Gastrocnemius medialis (tissue), 4 donors: ENCODE data around the gene CREBBP. TPM values are rescaled to one million over a fixed set of nuclear protein-coding genes. Genes with fewer than 3 reads are reported as not detected.
"Not testable (repeated sequence)": the region's sequence is repeated elsewhere in the genome, so short reads cannot be mapped to it uniquely, and the experiment has no call there.

Experiments used
- ATAC-seq, 2 donors: fragments of 150-250 bp; one replicate each; pipeline ENCODE4 v1.9.1; 2016
- DNase-seq, 2 donors: peaks; one replicate each; pipeline ENCODE4 v3.0.0-alpha.2; 2019
- H3K27ac ChIP-seq, 4 donors: fragments of 200-600 bp; sonication (generic); 1 replicate in 1 of 4; 2 replicates in 3 of 4; pipeline ENCODE4 v1.5.1; 2016 to 2018; ENCODE audit warnings: mild to moderate bottlenecking in 2 of 4, moderate library complexity in 1 of 4
- H3K27me3 ChIP-seq, 3 donors: fragments of 200-600 bp; sonication (generic) in 2 of 3; 1 replicate in 1 of 3; 2 replicates in 2 of 3; pipeline versions ENCODE4 v1.5.1 to v1.6.0; 2016 to 2019; ENCODE audit warnings: mild to moderate bottlenecking in 1 of 3, moderate library complexity in 1 of 3
- H3K36me3 ChIP-seq, 2 donors: fragments of 200-600 bp; sonication (generic) in 1 of 2; one replicate each; pipeline ENCODE4 v1.5.1; 2017 to 2018
- H3K4me1 ChIP-seq, 2 donors: fragments of 200-600 bp; sonication (generic) in 1 of 2; one replicate each; pipeline ENCODE4 v1.5.1; 2016 to 2017; ENCODE audit warnings: mild to moderate bottlenecking in 2 of 2
- H3K4me3 ChIP-seq, 4 donors: fragments of 200-600 bp; sonication (generic) in 3 of 4; 1 replicate in 1 of 4; 2 replicates in 3 of 4; pipeline ENCODE4 v1.5.1; 2016 to 2019; ENCODE audit warnings: mild to moderate bottlenecking in 2 of 4
- H3K9me3 ChIP-seq, 3 donors: fragments of 200-600 bp; sonication (generic) in 2 of 3; 1 replicate in 1 of 3; 2 replicates in 2 of 3; pipeline ENCODE4 v1.5.1; 2016 to 2019
- POLR2A ChIP-seq, 2 donors: fragments of 450-650 bp; IDR thresholded peaks; one replicate each; pipeline ENCODE4 v1.6.1; 2017; ENCODE audit warnings: antibody characterized with exemption in 2 of 2, mild to moderate bottlenecking in 2 of 2, moderate library complexity in 2 of 2
- in situ Hi-C, 4 donors: fragments of 200-750 bp; cut with MboI; loops; one replicate each; pipeline versions ENCODE4 v1.15.0 to v1.8.0; 2017; ENCODE audit warnings: low sequenced_read_pairs in 4 of 4
- intact Hi-C: fragments of 100-400 bp; cut with DNase I; formaldehyde crosslinking; loops from one replicate; pipeline ENCODE4 v1.15.1; 2023; ENCODE audit warnings: low total_unique reads
- total RNA-seq, 4 donors: library from RNA; depleted of rRNA; stranded (reverse); fragments of >200 nt; gene quantifications; one replicate each; pipeline versions ENCODE4 v1.1.0 to v1.2.3, GENCODE V29; 2016
- TF ChIP-seq, protein P1 (sequence below), 5 experiments: fragments of 450-650 bp in 3 of 5; fragments of 200-600 bp in 2 of 5; sonication (generic) in 2 of 5; IDR thresholded peaks in 4 of 5; conservative IDR thresholded peaks in 1 of 5; 1 replicate in 4 of 5; 2 replicates in 1 of 5; pipeline ENCODE4 v1.5.1; 2016 to 2019; ENCODE audit warnings: antibody characterized with exemption in 5 of 5, mild to moderate bottlenecking in 3 of 5, moderate library complexity in 3 of 5

Gene CREBBP
- total RNA-seq, 4 donors from 2014 or later = 39.8 to 61.3 (median 53.5) TPM

DNA sequence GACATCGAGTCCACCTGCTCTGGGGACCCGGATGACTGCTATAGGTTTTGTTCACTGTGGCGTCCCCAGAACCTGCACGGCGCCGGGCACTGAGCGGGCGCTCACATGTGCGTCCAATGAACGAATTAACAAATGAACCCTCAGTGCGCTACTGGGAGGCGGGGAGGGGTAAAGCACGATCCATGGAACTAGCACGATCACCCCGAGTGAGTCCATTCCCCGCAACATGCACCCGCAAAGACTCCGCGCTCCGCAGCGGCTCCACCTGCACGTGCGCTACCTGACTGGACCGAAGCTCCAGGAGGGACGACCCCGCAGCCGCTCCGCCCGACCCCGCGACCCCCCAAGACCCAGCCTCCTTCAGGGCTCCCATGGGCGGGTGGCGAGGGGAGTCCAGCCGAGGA lies 163.7 kb downstream of the CREBBP start:
- TF ChIP-seq POLR2A (IDR thresholded peaks at IDR 0.05) = no peak
- TF ChIP-seq, protein P1, sequence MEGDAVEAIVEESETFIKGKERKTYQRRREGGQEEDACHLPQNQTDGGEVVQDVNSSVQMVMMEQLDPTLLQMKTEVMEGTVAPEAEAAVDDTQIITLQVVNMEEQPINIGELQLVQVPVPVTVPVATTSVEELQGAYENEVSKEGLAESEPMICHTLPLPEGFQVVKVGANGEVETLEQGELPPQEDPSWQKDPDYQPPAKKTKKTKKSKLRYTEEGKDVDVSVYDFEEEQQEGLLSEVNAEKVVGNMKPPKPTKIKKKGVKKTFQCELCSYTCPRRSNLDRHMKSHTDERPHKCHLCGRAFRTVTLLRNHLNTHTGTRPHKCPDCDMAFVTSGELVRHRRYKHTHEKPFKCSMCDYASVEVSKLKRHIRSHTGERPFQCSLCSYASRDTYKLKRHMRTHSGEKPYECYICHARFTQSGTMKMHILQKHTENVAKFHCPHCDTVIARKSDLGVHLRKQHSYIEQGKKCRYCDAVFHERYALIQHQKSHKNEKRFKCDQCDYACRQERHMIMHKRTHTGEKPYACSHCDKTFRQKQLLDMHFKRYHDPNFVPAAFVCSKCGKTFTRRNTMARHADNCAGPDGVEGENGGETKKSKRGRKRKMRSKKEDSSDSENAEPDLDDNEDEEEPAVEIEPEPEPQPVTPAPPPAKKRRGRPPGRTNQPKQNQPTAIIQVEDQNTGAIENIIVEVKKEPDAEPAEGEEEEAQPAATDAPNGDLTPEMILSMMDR (IDR thresholded peaks at IDR 0.05 in 4 of 5, conservative IDR thresholded peaks at IDR 0.05 in 1 of 5) = no peak
- Histone ChIP-seq H3K4me3 (peak overlapping the region; percentile 69 to 99 (median 78)), H3K9me3 (no peaks in the 10 kb centered on the region), H3K27ac (peak overlapping the region; percentile 88 to 96 (median 93)), H3K27me3 (no peaks in the 10 kb centered on the region), H3K4me1 (peaks cover 12 to 17% of the 10 kb centered on the region in 2 donors), H3K36me3 (no peaks in the 10 kb centered on the region)
- in situ Hi-C loops = no loop called here
- DNase-seq (no peak), ATAC-seq (peak; percentile 31 to 35)
- intact Hi-C loops = loop anchor here (1.0 to 10.0 kb wide), 4 partner anchors 26 to 538 kb away; partner anchors contain the start of gene CREBBP

DNA sequence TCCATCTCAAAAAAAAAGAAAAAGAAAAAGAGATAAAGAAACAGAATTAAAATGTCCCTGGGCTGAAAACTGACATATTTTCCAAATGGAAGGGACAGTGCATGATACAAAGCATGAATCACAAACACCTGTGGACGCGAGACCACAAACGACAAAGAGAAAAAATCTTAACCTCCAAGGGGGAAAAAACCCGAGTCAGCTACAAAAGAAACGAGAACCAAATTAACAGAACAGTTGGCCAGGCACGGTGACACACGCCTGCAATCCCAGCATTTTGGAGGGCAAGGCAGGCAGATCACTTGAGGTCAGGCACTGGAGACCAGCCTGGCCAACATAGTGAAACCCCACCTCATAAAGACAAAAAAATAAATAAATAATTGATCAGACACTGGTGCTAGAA lies 165.1 kb downstream of the CREBBP start:
- H3K9me3 ChIP-seq = no peaks in the 10 kb centered on the region
- no peaks in the 10 kb centered on the region for H3K27me3 ChIP-seq
- peaks cover 12 to 17% of the 10 kb centered on the region in 2 donors for H3K4me1 ChIP-seq
- in situ Hi-C loops = no loop called here
- no peak for TF ChIP-seq POLR2A (IDR thresholded peaks at IDR 0.05)
- TF ChIP-seq, protein P1 (IDR thresholded peaks at IDR 0.05 in 4 of 5, conservative IDR thresholded peaks at IDR 0.05 in 1 of 5) = no peak
- ATAC-seq (no peak), DNase-seq (no peak)
- no peak overlapping the region for H3K4me3 ChIP-seq
- H3K36me3 ChIP-seq = no peaks in the 10 kb centered on the region
- intact Hi-C loops = loop anchor here (10.0 kb wide), 1 partner anchor 539 kb away; no protein-coding TSS in a partner anchor
- no peak overlapping the region for H3K27ac ChIP-seq

DNA sequence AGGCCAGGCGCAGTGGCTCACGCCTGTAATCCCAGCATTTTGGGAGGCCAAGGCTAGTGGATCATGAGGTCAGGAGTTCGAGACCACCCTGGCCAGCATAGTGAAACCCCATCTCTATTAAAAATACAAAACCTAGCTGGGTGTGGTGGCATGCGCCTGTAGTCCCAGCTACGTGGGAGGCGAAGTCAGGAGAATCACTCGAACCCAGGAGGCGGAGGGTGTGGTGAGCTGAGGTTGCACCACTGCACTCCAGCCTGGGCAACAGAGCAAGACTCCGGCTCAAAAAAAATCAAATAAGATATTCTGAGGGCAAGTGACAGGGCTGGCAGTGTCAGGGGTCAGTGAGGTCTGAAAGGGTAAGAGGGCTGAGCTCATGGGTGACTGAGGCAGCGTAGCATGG lies 166.1 kb downstream of the CREBBP start:
- H3K36me3 ChIP-seq, DNase-seq, H3K27me3 ChIP-seq, H3K4me3 ChIP-seq, H3K9me3 ChIP-seq, ATAC-seq, in situ Hi-C loops: not testable (repeated sequence)
- peak overlapping the region in 1 of 4 donors; percentile 33 for H3K27ac ChIP-seq
- intact Hi-C loops = loop anchor here (10.0 kb wide), 1 partner anchor 540 kb away; no protein-coding TSS in a partner anchor
- H3K4me1 ChIP-seq = peaks cover 12 to 17% of the 10 kb centered on the region in 2 donors

DNA sequence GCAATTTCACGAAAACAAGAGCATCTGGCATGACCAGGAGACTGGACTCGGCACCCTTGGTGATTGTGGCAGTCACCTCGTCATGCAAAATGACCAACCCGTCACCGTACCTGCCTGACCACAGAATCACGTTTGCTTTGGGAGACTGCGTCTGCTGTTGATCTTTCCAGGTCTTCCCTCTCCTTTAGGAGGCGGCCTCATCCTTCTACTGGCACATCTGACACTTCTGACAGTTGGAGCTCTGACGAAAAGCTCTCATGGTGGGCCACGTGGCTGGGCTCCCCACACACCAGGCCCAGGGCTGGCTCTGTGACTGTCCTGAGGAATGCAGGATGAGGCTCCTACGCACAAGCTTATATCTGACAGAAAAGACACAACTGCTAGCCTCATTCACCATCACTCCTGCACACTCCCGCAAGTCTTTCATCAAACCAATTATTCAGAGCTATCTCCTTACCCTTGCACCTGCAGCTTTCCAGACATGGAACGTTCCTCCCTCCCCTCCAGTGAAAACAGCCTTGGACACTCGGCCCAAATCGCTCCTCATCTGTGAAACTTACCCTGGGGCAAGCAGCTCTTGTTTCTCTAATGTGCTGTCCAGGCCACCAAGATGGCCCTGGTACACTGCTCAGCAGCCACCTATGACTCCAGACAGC lies 166.8 kb downstream of the CREBBP start:
- TF ChIP-seq POLR2A (IDR thresholded peaks at IDR 0.05) = no peak
- TF ChIP-seq, protein P1 (IDR thresholded peaks at IDR 0.05 in 4 of 5, conservative IDR thresholded peaks at IDR 0.05 in 1 of 5) = no peak
- no peaks in the 10 kb centered on the region for H3K9me3 ChIP-seq
- in situ Hi-C loops = no loop called here
- no peaks in the 10 kb centered on the region for H3K27me3 ChIP-seq
- no peak for DNase-seq
- ATAC-seq = no peak
- no peaks in the 10 kb centered on the region for H3K36me3 ChIP-seq
- H3K4me1 ChIP-seq = peaks cover 12 to 17% of the 10 kb centered on the region in 2 donors
- no peak overlapping the region for H3K4me3 ChIP-seq
- intact Hi-C loops = loop anchor here (10.0 kb wide), 1 partner anchor 541 kb away; no protein-coding TSS in a partner anchor
- peak overlapping the region in 1 of 4 donors; percentile 33 for H3K27ac ChIP-seq

DNA sequence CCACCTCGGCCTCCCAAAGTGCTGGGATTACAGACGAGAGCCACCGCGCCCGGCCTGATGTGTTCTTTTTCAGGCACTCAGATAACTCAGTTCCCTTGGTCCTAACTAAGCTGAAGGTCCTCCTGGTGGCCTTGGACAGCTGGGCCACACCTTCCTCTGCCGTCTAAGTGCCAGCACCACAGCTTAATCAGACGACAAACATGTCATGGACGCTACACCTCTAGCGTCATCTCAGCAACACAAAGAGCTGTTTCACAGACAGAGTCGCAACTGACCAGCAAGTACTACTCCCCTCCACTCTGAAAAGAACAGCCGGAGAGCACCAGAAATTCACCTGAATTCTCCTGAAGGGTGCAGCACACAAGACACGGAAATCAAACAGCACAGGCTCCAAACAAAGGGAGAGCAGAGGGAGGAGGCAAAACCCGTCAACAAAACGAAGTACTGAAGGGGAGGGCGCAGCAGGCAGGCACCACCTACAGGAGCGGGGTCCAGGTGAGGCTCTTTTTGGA lies 167.6 kb downstream of the CREBBP start:
- no peaks in the 10 kb centered on the region for H3K27me3 ChIP-seq
- in situ Hi-C loops (no loop called here), intact Hi-C loops (loop anchor here (10.0 kb wide), 1 partner anchor 542 kb away; no protein-coding TSS in a partner anchor)
- no peak for TF ChIP-seq POLR2A (IDR thresholded peaks at IDR 0.05)
- TF ChIP-seq, protein P1 (IDR thresholded peaks at IDR 0.05 in 4 of 5, conservative IDR thresholded peaks at IDR 0.05 in 1 of 5) = no peak
- no peak for ATAC-seq
- H3K27ac ChIP-seq = peak overlapping the region in 1 of 4 donors; percentile 35
- peaks cover 8 to 13% of the 10 kb centered on the region in 2 donors for H3K4me1 ChIP-seq
- DNase-seq = no peak
- H3K4me3 ChIP-seq = no peak overlapping the region
- H3K9me3 ChIP-seq = no peaks in the 10 kb centered on the region
- no peaks in the 10 kb centered on the region for H3K36me3 ChIP-seq
